Measurements from ENCODE around the gene JUN.

Gene JUN

DNA sequence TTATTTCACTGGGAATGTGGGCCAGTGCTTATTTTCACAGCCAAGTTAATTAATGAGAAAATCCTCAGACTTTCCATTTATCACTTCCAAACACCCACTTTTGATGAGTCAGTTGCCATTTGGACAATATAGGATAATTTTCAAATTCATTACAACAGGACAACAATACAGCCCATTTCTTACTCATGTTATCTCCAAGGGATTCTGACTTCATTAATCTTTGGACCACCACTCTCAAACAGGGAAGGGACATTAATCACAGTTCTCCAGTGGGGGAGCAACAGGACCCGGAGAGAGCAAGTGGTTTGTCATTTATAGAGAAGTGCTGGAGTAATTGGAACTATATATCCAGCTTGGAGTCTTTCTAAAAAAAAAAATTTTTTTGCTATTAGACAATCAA, 38.7 kb downstream of the JUN start:
- no peak overlapping the region for H3K27ac ChIP-seq
- TF ChIP-seq, protein P1, sequence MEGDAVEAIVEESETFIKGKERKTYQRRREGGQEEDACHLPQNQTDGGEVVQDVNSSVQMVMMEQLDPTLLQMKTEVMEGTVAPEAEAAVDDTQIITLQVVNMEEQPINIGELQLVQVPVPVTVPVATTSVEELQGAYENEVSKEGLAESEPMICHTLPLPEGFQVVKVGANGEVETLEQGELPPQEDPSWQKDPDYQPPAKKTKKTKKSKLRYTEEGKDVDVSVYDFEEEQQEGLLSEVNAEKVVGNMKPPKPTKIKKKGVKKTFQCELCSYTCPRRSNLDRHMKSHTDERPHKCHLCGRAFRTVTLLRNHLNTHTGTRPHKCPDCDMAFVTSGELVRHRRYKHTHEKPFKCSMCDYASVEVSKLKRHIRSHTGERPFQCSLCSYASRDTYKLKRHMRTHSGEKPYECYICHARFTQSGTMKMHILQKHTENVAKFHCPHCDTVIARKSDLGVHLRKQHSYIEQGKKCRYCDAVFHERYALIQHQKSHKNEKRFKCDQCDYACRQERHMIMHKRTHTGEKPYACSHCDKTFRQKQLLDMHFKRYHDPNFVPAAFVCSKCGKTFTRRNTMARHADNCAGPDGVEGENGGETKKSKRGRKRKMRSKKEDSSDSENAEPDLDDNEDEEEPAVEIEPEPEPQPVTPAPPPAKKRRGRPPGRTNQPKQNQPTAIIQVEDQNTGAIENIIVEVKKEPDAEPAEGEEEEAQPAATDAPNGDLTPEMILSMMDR (conservative IDR thresholded peaks at IDR 0.05): no peak

DNA sequence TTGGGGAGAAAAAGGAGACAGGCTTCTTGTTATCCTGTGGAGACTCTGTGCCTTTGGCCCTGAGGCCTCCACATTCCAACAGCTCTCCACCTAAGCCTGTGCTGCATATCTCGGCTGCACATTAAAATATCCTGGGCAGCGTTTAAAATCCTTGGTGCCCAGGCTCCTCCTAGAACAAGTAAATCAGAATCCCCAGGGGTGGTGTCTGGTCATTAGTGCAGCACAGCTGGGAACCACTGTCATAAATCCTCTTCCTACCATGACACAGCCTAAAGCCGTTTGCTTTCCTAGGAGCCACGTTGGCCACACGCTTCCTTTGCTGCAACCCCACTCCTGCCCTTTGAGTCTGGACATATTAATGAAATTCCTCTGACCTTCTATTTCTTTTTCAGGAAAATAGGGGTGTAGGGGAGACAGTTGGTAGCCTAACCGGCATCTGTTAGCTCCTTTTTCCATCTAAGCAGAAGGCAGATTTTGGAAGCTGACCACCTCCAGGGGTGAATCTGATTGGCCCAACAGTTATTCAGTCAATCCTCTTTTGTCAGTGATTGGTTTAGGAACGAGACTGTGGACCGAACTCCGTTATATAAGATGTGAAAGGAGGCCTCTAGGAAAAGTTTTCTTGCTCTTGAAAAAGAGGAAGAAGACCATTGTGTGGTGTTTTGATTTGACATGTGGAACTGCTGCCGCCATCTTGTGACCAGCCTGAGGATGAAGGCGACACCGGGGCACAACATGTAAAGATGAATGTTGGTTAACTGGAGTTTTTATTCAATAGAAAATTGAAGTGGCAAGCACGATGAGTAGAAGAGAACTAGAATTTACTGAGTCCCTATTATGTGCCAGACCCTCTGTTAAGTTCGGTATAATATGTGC, 41.9 kb downstream of the JUN start:
- H3K27ac ChIP-seq: no peak overlapping the region
- TF ChIP-seq, protein P1 (conservative IDR thresholded peaks at IDR 0.05): no peak

DNA sequence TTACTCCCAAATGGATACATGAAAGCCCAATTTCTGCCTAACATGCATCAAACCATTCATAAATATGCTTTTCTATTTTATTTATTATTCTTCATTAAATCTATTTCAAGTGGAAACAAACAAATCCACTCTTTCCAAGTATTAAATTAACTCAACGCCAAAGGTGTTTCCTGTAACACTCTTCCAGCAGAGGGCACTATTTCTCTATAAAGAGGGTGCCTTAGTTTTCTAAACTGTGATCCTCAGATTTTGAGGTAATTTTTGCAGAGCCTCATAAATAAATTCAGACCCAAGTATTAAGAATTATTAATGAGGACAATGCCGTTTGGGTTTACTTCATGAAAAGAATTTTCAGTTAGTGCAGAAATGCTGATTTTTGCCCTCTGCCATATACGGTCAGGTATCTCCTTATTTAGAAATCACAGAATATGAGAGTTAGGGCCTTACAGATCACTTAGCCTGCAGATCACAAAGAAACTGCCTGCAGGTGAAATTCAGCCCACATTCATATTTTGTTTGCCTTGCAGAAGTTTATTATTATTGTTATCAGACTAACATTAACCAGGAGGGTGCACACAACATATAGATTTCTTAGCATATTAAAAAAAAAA, 43.9 kb downstream of the JUN start:
- TF ChIP-seq, protein P1 (conservative IDR thresholded peaks at IDR 0.05): peak; percentile 82
- no peak overlapping the region for H3K27ac ChIP-seq

DNA sequence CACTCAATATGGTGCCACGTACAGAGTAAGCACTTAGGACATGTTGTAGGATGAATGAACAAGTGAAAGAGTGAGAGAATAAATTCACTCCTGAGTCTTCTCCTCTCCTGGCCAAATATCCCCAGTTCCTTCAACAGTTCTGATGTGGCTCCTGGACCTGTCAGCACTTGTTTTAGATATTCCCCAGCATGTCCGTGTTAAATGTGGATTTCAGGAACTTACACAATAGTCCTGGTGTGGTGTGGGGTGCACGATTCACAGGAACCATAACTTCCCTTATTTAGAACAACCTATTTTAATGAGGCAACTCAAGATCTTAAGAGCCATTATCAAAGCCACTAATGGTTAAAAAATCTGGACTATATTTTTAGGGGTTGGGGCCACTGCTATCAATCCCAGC, 45.0 kb downstream of the JUN start:
- TF ChIP-seq, protein P1 (conservative IDR thresholded peaks at IDR 0.05): no peak

DNA sequence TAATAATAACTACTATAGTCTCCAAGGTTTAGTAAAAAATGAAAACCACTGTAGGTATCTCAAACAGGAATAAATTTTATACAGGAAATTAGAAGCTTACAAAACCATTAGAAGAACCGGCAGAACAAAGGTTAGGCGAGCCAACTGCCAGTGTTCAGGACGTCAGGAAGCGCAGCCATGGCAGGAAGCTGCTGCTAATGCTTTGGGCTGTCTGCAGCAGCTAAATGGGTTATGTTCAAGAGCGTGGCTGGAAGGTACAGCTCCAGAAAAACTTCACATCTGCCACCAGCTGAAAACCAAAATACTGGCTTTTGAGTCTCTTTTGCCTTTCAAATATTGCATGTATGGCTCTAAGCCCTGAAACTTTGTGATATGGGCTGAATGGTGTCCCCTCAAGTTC, 48.3 kb downstream of the JUN start:
- H3K27ac ChIP-seq: no peak overlapping the region
- TF ChIP-seq, protein P1 (conservative IDR thresholded peaks at IDR 0.05): no peak

More for the DNA sequence above, 45.0 kb downstream of the JUN start:
- H3K27ac ChIP-seq: no peak overlapping the region

DNA sequence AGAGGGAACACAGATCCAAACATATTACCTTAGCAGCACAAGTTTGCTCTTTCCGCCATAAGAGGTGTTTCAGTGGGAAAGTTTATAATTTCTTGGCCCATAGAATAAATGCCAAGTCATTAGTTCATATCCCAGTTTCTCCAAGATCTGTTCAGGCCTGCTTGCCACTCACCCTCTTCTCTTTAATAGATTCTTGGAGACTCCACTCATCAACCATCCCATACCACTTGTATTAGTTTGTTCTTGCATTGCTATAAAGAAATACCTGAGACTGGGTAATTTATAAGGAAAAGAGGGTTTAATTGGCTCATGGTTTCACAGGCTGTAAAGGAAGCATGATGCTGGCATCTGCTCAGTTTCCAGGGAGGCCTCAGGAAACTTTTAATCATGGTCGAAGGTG, 49.2 kb downstream of the JUN start:
- H3K27ac ChIP-seq: no peak overlapping the region
- TF ChIP-seq, protein P1 (conservative IDR thresholded peaks at IDR 0.05): no peak

DNA sequence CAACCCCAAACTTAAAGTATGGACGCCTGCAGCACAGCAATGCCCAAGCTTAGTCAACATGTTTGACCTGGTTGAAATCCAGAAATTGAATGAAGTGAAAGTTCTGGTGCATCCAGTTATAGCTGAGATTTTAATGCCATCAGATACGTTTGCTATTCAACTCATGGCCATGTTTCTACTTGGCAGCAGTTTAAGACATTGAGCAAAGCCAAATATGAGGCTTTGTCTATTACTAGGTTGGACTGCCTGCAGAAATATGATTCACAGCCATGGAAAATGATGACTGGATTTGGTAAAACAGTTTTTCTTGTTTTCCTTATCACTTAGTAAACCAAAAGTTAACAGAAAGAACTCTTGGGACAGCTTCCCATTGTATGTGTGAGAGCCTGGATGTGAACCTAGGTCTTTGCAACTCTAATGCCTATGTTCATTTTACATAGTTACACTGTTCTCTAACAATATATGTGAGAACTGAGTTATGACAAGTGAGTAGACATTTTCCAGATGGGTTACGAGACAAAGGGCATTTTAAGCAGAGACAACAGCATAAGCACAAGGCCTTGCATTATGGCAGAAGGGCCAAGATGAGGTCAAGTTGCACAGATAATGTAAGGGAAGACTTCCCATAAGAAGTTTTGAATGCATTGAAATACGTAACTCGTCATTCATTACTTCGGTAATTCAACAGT, 51.6 kb downstream of the JUN start:
- TF ChIP-seq, protein P1 (conservative IDR thresholded peaks at IDR 0.05): no peak
- H3K27ac ChIP-seq: no peak overlapping the region

Measured in VCaP (cell line).